GM12878 (cell line): ENCODE data around the gene AGAP1. TPM values are rescaled to one million over a fixed set of nuclear protein-coding genes. Genes with fewer than 3 reads are reported as not detected.

Source experiments
- ATAC-seq: fragments of 200-7000 bp; cut with Tn5 transposase; 3 replicates; pipeline ENCODE4 v1.9.1; 2020; ENCODE audit warnings: mild to moderate bottlenecking, moderate library complexity
- BruUV-seq: library from RNA; stranded (reverse); fragments of 400-500 nt; replicated peaks from 2 replicates; lab custom pipeline; 2021; lab: Mats Ljungman, UMichigan
- CTCF ChIA-PET: fragments of 300-600 bp; sonication (Branson Sonifier 250); formaldehyde crosslinking; extraction: SDS; loops from one replicate; lab custom pipeline; 2021; ENCODE audit warnings: inconsistent platforms; lab: Yijun Ruan, JAX
- POLR2A ChIA-PET: fragments of 350-600 bp; formaldehyde crosslinking; extraction: SDS; loops from one replicate; lab custom pipeline; 2021; ENCODE audit warnings: inconsistent platforms; lab: Charles Lee
- RAD21 ChIA-PET: fragments of 300-600 bp; sonication (Branson Sonifier 250); formaldehyde crosslinking; loops from one replicate; lab custom pipeline; 2023; ENCODE audit warnings: antibody characterized with exemption; ENCODE audit not compliant: unreplicated experiment; lab: Charles Lee
- SMC1A ChIA-PET: fragments of 300-600 bp; sonication (Branson Sonifier 250); formaldehyde crosslinking; loops from one replicate; lab custom pipeline; 2023; ENCODE audit not compliant: unreplicated experiment, uncharacterized antibody; lab: Charles Lee
- DNase-seq: peaks from one replicate; pipeline ENCODE4 v3.0.0-alpha.2; 2011; ENCODE audit warnings: low read depth, low spot score
- FAIRE-seq: peaks from 3 replicates; lab custom pipeline; 2011; peaks lifted over from hg19 to GRCh38; lab: Jason Lieb, UNC
- H2AFZ ChIP-seq: 2 replicates; pipeline ENCODE4 v1.6.0; 2011; ENCODE audit warnings: low read depth, low read length, control low read depth; ENCODE audit not compliant: control insufficient read depth
- H3K27ac ChIP-seq: 2 replicates; pipeline ENCODE4 v1.5.1; 2011; ENCODE audit warnings: control low read depth; ENCODE audit not compliant: control insufficient read depth, insufficient read depth
- H3K27me3 ChIP-seq, 2 experiments: replicated peaks in 1 of 2; 2 replicates each; pipeline versions ENCODE4 v1.6.0 to v1.6.1; 2011; ENCODE audit warnings: low read length in 1 of 2; ENCODE audit not compliant: control insufficient read depth in 2 of 2, insufficient read depth in 2 of 2
- H3K36me3 ChIP-seq, 2 experiments: 2 replicates each; pipeline ENCODE4 v1.5.1; 2011; ENCODE audit warnings: low read length in 1 of 2; ENCODE audit not compliant: control insufficient read depth in 2 of 2, insufficient read depth in 2 of 2
- H3K4me1 ChIP-seq: 2 replicates; pipeline ENCODE4 v1.6.1; 2011; ENCODE audit warnings: mild to moderate bottlenecking, low read length, moderate library complexity, mixed read lengths; ENCODE audit not compliant: control insufficient read depth, insufficient read depth
- H3K4me2 ChIP-seq: 2 replicates; pipeline ENCODE4 v1.6.0; 2011; ENCODE audit warnings: control low read depth; ENCODE audit not compliant: control insufficient read depth, insufficient read depth
- H3K4me3 ChIP-seq: fragments of 200-600 bp; sonication (generic); 2 replicates; pipeline ENCODE4 v1.5.1; 2016
- H3K79me2 ChIP-seq: 2 replicates; pipeline ENCODE4 v1.6.0; 2011; ENCODE audit warnings: low read length; ENCODE audit not compliant: control insufficient read depth, insufficient read depth
- H3K9ac ChIP-seq: 2 replicates; pipeline ENCODE4 v1.8.0; 2011; ENCODE audit warnings: low read length, control low read depth, mixed read lengths; ENCODE audit not compliant: control insufficient read depth, insufficient read depth
- H3K9me3 ChIP-seq: replicated peaks from 3 replicates; pipeline ENCODE4 v1.5.1; 2011; ENCODE audit warnings: mild to moderate bottlenecking, low read length; ENCODE audit not compliant: control insufficient read depth, insufficient read depth
- H4K20me1 ChIP-seq: 2 replicates; pipeline ENCODE4 v1.6.0; 2011; ENCODE audit not compliant: control insufficient read depth, insufficient read depth
- ASH2L ChIP-seq: fragments of 300-600, 200-600 bp; sonication (generic); IDR thresholded peaks from 2 replicates; pipeline ENCODE4 v1.6.1; 2017; ENCODE audit warnings: low read depth, mild to moderate bottlenecking, borderline replicate concordance
- BCL3 ChIP-seq: IDR thresholded peaks from 2 replicates; pipeline ENCODE4 v1.6.1; 2011; ENCODE audit warnings: borderline replicate concordance, low read depth, mild to moderate bottlenecking, moderate library complexity, low read length; ENCODE audit not compliant: insufficient read depth, poor library complexity, severe bottlenecking
- E2F8 ChIP-seq: fragments of 450-650 bp; IDR thresholded peaks from 2 replicates; pipeline ENCODE4 v1.6.1; 2018; ENCODE audit warnings: mild to moderate bottlenecking, low read depth, moderate library complexity; ENCODE audit not compliant: partially characterized antibody
- EGR1 ChIP-seq, 2 experiments: IDR thresholded peaks; 1 replicate in 1 of 2; 2 replicates in 1 of 2; pipeline ENCODE4 v1.6.1; 2011 to 2012; ENCODE audit warnings: low read depth in 2 of 2, low read length in 2 of 2, borderline replicate concordance in 1 of 2, mild to moderate bottlenecking in 1 of 2, moderate library complexity in 1 of 2
- IKZF1 ChIP-seq: fragments of 450-650 bp; conservative IDR thresholded peaks from 2 replicates; pipeline ENCODE4 v1.6.1; 2017; ENCODE audit warnings: antibody characterized with exemption, mild to moderate bottlenecking
- KAT2A ChIP-seq: conservative IDR thresholded peaks from 2 replicates; pipeline ENCODE4 v1.6.1; 2011; ENCODE audit warnings: low read depth, low read length; ENCODE audit not compliant: control insufficient read depth
- MYB ChIP-seq: fragments of 150-350 bp; IDR thresholded peaks from 2 replicates; pipeline ENCODE4 v1.6.1; 2014; ENCODE audit warnings: mild to moderate bottlenecking, low read depth, low read length, borderline replicate concordance
- PAX5 ChIP-seq: IDR thresholded peaks from 2 replicates; pipeline ENCODE4 v1.6.1; 2011; ENCODE audit warnings: low read depth, low read length, borderline replicate concordance
- POLR2A ChIP-seq: IDR thresholded peaks from 2 replicates; pipeline ENCODE4 v1.6.1; 2011; ENCODE audit warnings: low read depth, mild to moderate bottlenecking, low read length
- POLR2AphosphoS2 ChIP-seq: IDR thresholded peaks from 2 replicates; pipeline ENCODE4 v1.6.1; 2011; ENCODE audit warnings: low read depth, mild to moderate bottlenecking, low read length, improper control_type of control experiment, moderate library complexity
- RB1 ChIP-seq: fragments of 450-650 bp; formaldehyde crosslinking; IDR thresholded peaks from 2 replicates; pipeline ENCODE4 v1.6.1; 2017; ENCODE audit warnings: mild to moderate bottlenecking, borderline replicate concordance
- RBBP5 ChIP-seq: fragments of 200-600 bp; sonication (generic); conservative IDR thresholded peaks from 2 replicates; pipeline ENCODE4 v1.6.1; 2016
- RELA ChIP-seq: fragments of 450-650 bp; IDR thresholded peaks from 2 replicates; pipeline ENCODE4 v1.8.0; 2014; ENCODE audit warnings: borderline replicate concordance; ENCODE audit not compliant: partially characterized antibody
- SIX5 ChIP-seq: IDR thresholded peaks from 2 replicates; pipeline ENCODE4 v1.6.1; 2011; ENCODE audit warnings: mild to moderate bottlenecking, low read depth, low read length, moderate library complexity; ENCODE audit not compliant: severe bottlenecking
- SMAD1 ChIP-seq: fragments of 450-650 bp; IDR thresholded peaks from 2 replicates; pipeline ENCODE4 v1.6.1; 2018; ENCODE audit warnings: mild to moderate bottlenecking, low read depth; ENCODE audit not compliant: partially characterized antibody
- SMC3 ChIP-seq: IDR thresholded peaks from 2 replicates; pipeline ENCODE4 v1.6.1; 2011; ENCODE audit warnings: low read length, improper control_type of control experiment, borderline replicate concordance
- TAF1 ChIP-seq: IDR thresholded peaks from 2 replicates; pipeline ENCODE4 v1.6.1; 2011; ENCODE audit warnings: mild to moderate bottlenecking, low read depth, low read length, borderline replicate concordance
- TBL1XR1 ChIP-seq: IDR thresholded peaks from 2 replicates; pipeline ENCODE4 v1.6.1; 2012; ENCODE audit warnings: low read depth, low read length, improper control_type of control experiment
- ZBED1 ChIP-seq: IDR thresholded peaks from 2 replicates; pipeline ENCODE4 v1.6.1; 2016; ENCODE audit warnings: borderline replicate concordance
- whole genome bisulfite sequencing: methylation state at CpG from one replicate; pipeline ENCODE4 v1.1.6; 2016; ENCODE audit warnings: low lambda C conversion rate; ENCODE audit not compliant: insufficient replicate concordance, insufficient coverage; ENCODE audit errors: missing lambda C conversion rate; 5-methylcytosine and 5-hydroxymethylcytosine counted together
- in situ Hi-C: fragments of 300-500 bp; cut with MboI; formaldehyde crosslinking; loops from 9 replicates; pipeline ENCODE4 v1.14.3; 2018; ENCODE audit warnings: mixed read lengths
- intact Hi-C: fragments of 100-400 bp; cut with micrococcal nuclease; formaldehyde crosslinking; loops from one replicate; pipeline ENCODE4 v1.14.2; 2022; ENCODE audit not compliant: unreplicated experiment
- polyA plus RNA-seq, 11 experiments: library from polyadenylated mRNA; depleted of rRNA in 4 of 11; unstranded in 6 of 11; stranded (reverse) in 5 of 11; fragments of >200 nt; fragmentation: Nextera tagmentation in 4 of 11; fragmentation: Illumina TruSeq in 1 of 11; extraction: Ambion mirVana in 4 of 11; extraction: Trizol in 1 of 11; gene quantifications; 1 replicate in 1 of 11; 2 replicates in 10 of 11; pipeline versions ENCODE4 v1.2.1 to v1.2.3, GENCODE V29; 2011 to 2016; ENCODE audit warnings: inconsistent platforms in 2 of 11, missing spikeins in 2 of 11, low read depth in 1 of 11
- total RNA-seq, 4 experiments: library from RNA; depleted of rRNA in 3 of 4; stranded (reverse); fragments of >200 nt in 3 of 4; fragmentation: Illumina TruSeq in 1 of 4; extraction: Trizol in 1 of 4; gene quantifications; 2 replicates each; pipeline versions ENCODE4 v1.2.1 to v1.2.3, GENCODE V29; 2013 to 2021

The AGAP1 gene
- total and polyA plus RNA-seq, 10 of the 15 experiments (the other 5 are each of a cell fraction or from before 2014, with no cell fraction given) = 0.05 to 0.15 (median 0.06) TPM; not detected in 7

GRCh38 chr2:236128321-236128720 is 634.5 kb downstream of the AGAP1 start (continued):
- TF ChIP-seq KAT2A (no peak), MYB (no peak), PAX5 (no peak), BCL3 (no peak), SIX5 (no peak), TBL1XR1 (no peak), RELA (no peak), EGR1 (IDR thresholded peaks at IDR 0.05; ENCODE audit: borderline replicate concordance in 1 of 2, low read depth in 2 of 2, low read length in 2 of 2) (no peak), SMAD1 (no peak), POLR2AphosphoS2 (no peak), TAF1 (no peak), ASH2L (no peak)

- ChIA-PET SMC1A (no interaction called here), POLR2A (no interaction called here), CTCF (no interaction called here), RAD21 (no interaction called here)
- 92% methylated on average over 4 of the region's 4 CpGs for WGBS
- H3K27ac ChIP-seq = no peak overlapping the region
- no peaks in the 10 kb centered on the region for H3K36me3 ChIP-seq
- BruUV-seq = no TSS peak
- H3K9me3 ChIP-seq = no peaks in the 10 kb centered on the region
- no peak for ATAC-seq
- no peak overlapping the region for H3K4me3 ChIP-seq
- H3K4me1 ChIP-seq = no peaks in the 10 kb centered on the region; the same call in 1 of the 2 replicates
- no peak overlapping the region for H3K9ac ChIP-seq
- H3K79me2 ChIP-seq = no peaks in the 10 kb centered on the region
- intact Hi-C loops (no loop called here), in situ Hi-C loops (no loop called here)
- FAIRE-seq = no peak
- H2AFZ ChIP-seq = no peak overlapping the region
- H4K20me1 ChIP-seq = no peaks in the 10 kb centered on the region
- no peaks in the 10 kb centered on the region for H3K27me3 ChIP-seq
- DNase-seq = no peak
- H3K4me2 ChIP-seq = no peak overlapping the region
- TF ChIP-seq ZBED1 = no peak
- TF ChIP-seq POLR2A = no peak
- no peak for TF ChIP-seq RB1
- TF ChIP-seq SMC3 = no peak
- no peak for TF ChIP-seq E2F8
- TF ChIP-seq RBBP5 = no peak
- TF ChIP-seq IKZF1 = no peak
These were observed 636.1 kb downstream of the AGAP1 start for GRCh38 chr2:236129935-236130334.
